HG03175 (cell line): ENCODE data around the gene ENG.

Experiments
- ATAC-seq: cut with Tn5 transposase; IDR thresholded peaks from one replicate; pipeline ENCODE4 v1.9.1; 2021; ENCODE audit warnings: mild to moderate bottlenecking, moderate library complexity; ENCODE audit not compliant: unreplicated experiment

The ENG gene

GRCh38 chr9:127866535-127866934, 12.1 kb upstream of the ENG start:
- no peak for ATAC-seq

GRCh38 chr9:127865645-127866464, 11.4 kb upstream of the ENG start:
- no peak for ATAC-seq

GRCh38 chr9:127863191-127863621, 8.7 kb upstream of the ENG start:
- no peak for ATAC-seq

- no peak for ATAC-seq
These were observed 7.9 kb upstream of the ENG start for GRCh38 chr9:127862075-127863011.

- no peak for ATAC-seq
These were observed 6.3 kb upstream of the ENG start for GRCh38 chr9:127860779-127861178.

GRCh38 chr9:127860260-127860659, 5.8 kb upstream of the ENG start:
- no peak for ATAC-seq

GRCh38 chr9:127858041-127858512, 3.6 kb upstream of the ENG start:
- ATAC-seq = no peak

GRCh38 chr9:127857278-127857677, 2.8 kb upstream of the ENG start:
- no peak for ATAC-seq

GRCh38 chr9:127856729-127857116, 2.3 kb upstream of the ENG start:
- ATAC-seq = no peak

GRCh38 chr9:127856094-127856728, 1.8 kb upstream of the ENG start:
- ATAC-seq = no peak

GRCh38 chr9:127855522-127855921, 1.1 kb upstream of the ENG start:
- no peak for ATAC-seq

GRCh38 chr9:127854960-127855359, 502 bp upstream of the ENG start:
- no peak for ATAC-seq

- no peak for ATAC-seq
These were observed 910 bp downstream of the ENG start for GRCh38 chr9:127853312-127854183.

- no peak for ATAC-seq
These were observed 1.6 kb downstream of the ENG start for GRCh38 chr9:127852829-127853228.

GRCh38 chr9:127850286-127850830, 4.1 kb downstream of the ENG start:
- ATAC-seq = no peak

GRCh38 chr9:127848756-127849504, 5.5 kb downstream of the ENG start:
- ATAC-seq = no peak

- no peak for ATAC-seq
These were observed 6.4 kb downstream of the ENG start for GRCh38 chr9:127847833-127848755.

- no peak for ATAC-seq
These were observed 7.3 kb downstream of the ENG start for GRCh38 chr9:127847178-127847510.
